ENCODE data around the gene P3H1.

Gene P3H1

GRCh38 chr1:42743317-42744147, 23.3 kb downstream of the P3H1 start:
- peak; percentile 46 for DNase-seq

GRCh38 chr1:42742617-42743316, 24.1 kb downstream of the P3H1 start:
- DNase-seq = no peak

DNA sequence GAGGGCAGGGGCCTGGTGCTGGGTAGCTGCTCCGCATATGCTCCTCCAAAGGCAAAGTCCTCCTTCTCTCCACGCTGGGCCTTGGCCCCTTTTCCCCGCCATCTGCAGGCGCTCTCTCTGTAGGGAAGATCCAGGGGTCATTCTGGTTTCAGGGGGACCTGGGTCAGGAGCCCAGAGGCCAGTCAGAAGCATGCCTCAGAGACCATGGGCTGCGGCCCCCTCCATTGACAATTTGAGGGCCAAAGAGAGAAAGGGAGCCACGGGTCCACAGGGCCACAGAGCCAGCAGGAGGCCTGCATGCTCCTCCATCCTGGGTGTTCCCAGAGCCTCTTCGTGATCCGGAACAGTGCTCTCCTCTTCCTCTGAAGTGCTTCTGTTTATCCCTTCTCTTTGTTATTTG, 24.7 kb downstream of the P3H1 start:
- DNase-seq = no peak

- no peak for DNase-seq
These were observed 25.1 kb downstream of the P3H1 start for GRCh38 chr1:42741706-42742105.

GRCh38 chr1:42740851-42741580, 25.8 kb downstream of the P3H1 start:
- no peak for DNase-seq

- no peak for DNase-seq
These were observed 26.8 kb downstream of the P3H1 start, which contains the start of gene CLDN19 for GRCh38 chr1:42739753-42740700. Gene CLDN19, minus strand, starts transcription at chr1:42740236. Its CDS starts 173 bp downstream, at chr1:42740063.

DNA sequence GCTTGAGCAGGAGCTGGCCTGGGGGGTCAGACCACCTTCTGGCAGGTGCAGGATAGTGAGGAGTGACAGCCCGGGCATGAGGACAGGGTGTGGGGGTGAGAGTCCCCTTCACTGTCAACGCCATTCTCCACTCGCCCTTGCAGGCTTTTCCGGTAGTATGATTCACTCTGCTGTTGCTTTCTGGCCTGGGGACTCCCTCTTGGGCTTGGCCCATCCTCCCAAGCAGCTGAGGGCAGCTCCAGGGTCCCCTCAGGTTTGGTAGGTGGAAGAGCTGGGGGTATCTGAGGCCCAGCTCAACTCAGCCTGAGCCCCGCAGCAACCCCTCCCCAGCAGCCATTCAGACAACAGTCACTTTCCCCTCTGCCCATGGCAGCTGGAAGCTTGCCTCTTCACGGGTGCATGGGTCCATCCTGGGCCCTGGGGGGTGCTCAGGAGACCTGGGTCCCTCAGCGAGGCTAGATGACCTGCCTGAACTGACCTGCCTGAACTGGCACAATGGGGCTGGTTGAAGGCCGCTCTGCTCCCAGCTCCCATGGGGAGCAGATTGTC, 28.1 kb downstream of the P3H1 start:
- no peak for DNase-seq

GRCh38 chr1:42737986-42738677, 28.7 kb downstream of the P3H1 start:
- DNase-seq = no peak

DNA sequence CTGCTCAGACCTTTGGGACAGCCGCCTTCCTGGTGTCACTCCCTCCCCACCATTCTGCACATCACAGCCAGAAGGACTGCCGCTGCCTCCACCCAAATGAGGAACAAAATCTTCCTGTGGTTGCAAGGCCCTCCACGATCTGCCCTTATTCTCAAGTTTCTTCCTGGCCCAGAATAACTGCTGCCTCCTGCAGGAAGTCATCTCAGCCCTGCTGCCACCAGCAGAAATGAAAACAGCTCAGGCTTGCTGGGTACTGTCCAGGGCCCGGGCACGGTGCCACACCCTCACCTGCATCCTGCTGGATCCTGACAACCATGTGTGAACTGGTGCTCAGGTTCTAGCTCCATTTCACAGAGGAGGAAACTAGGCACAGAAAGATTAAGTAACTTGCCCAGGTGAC, 29.6 kb downstream of the P3H1 start:
- DNase-seq = no peak

DNA sequence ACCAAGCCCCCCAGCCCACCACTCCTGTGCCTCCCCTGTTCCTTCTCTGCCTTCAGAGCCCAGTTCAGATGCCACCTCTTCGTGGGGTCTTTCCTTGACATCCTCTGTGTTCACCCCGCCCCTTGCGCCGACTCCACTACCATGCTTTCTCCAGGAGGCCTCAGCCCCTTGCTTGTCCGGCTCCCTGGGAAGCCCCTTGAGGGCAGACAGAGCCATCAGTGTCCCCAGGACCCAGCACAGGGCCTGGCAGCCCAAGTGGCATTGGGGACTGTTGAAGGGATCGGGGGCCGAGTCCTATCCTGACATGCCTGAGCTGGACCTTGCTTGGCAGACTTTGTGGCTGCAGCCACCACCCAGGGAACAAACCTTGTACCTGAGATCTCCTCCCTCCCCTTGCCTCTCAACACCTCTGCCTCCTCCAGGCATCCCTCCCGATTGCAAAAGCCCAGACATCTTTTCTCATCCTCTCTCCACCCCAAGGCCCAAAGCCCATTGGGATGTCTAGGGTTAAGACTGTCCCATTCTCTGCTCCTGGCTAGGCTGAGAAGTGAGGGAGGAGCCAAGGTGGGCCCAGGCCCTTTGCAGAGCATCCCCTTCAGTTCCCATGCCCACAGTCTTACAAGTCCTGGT, 30.1 kb downstream of the P3H1 start:
- DNase-seq = no peak

DNA sequence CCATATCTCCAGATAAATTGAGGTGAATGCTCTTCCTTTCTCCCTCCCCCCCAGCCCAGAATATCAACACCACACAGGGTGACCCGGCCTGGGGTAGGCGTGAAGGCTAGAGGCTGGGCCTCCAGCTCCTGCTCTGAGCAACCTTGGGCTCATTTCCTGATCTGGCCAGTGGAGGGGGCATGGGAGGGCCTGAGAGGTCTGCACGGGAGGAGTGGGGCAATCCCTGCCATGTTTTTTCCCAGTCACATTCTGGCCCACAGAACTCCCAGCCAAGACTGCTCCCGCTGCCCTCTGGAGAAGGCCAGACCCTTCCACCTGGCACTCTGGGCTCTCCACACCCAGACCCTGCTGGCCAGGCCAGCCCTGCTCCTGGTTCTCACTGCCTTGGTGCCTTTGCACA, 30.7 kb downstream of the P3H1 start:
- peak; percentile 45 for DNase-seq

DNA sequence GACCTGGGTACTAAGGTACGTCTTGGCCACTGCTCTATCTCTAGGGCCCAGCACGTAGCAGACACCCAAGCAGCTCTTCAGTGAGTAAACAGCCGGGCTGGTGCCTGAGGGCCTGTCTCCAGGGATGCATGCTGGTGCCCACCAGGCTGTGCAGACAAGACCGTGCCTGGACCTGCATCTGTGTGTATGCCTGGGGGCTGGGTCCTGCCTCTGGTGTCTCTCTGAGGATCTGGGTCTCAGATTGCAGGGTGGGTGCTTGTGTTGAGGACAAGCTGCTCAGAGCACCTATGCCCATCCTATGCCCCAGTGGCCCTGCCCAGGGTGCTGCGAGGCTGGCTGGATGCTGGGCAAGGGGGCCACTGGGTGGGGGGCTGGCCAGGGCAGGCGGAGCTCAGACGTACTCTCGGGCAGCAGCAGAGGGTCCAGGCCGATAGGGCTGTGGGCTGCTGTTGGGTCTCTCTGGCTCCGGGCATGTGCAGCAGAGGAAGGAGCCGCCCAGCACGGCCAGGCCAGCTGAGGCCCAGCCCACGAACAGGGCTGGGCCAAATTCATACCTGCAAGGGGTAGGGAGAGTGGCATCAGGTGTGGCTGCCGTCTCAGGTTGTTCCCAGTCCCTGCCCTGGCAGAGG, 31.2 kb downstream of the P3H1 start:
- no peak for DNase-seq

- DNase-seq = no peak
These were observed 31.8 kb downstream of the P3H1 start for GRCh38 chr1:42735056-42735455.

GRCh38 chr1:42734201-42735035, 32.4 kb downstream of the P3H1 start:
- no peak for DNase-seq

GRCh38 chr1:42733415-42734200, 33.2 kb downstream of the P3H1 start:
- no peak for DNase-seq

DNA sequence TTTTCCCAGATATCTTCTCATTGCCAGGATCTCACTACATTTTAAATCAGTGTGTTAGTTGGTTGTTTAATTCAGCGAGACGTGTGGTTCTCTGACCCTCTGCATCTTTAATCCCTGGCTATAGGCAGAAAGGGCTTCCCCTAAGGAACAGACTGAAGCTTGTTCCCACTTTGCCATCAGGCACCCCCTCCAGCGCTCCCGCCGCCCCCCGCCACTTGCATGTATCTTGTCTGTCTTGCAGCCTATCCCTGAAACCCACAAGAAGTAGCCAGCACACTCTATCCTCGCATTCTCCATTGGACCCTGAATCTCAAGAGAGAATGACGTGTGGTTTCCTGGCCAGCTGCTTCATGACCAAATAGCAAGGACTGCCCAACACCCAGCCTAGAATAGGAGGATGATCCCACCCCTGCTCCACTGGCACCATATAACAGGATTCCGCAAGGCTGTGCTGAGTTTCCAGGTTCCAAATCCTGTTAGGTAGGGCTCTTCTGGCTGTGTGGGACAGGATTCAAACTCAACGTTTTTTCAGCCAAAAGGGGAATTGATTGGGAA, 34.6 kb downstream of the P3H1 start:
- DNase-seq = no peak

DNA sequence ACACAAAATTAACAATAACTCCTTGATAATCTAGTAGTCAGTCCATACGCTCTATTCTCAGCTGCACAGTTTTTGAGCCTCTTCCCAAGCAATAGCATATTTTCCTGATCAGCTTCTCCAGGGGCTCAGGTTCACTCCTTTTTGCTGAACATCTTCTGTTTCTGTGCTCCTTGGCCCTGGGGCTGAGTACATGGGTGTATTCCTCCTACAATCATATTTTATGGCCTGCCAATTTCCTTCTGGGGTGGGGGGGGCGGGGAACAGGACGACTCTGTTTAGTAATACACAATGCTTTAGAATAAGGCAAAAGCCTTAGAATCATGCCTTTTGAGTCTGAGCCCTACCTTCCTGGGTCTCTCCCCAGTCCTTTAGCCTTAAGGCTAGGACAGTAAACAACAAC, 35.2 kb downstream of the P3H1 start:
- no peak for DNase-seq

GRCh38 chr1:42730988-42731387, 35.8 kb downstream of the P3H1 start:
- DNase-seq = no peak
